ENCODE results near the gene PRELP. TPM values are rescaled to one million over a fixed set of nuclear protein-coding genes. Genes with fewer than 3 reads are reported as not detected.

Gene PRELP
- total and polyA plus RNA-seq, 9 of the 15 experiments (the other 6 are each of a cell fraction or from before 2014, with no cell fraction given) = 0.04 TPM; not detected in 8

- Histone ChIP-seq H3K79me2 (ENCODE audit: control insufficient read depth, insufficient read depth, low read length) (no peaks in the 10 kb centered on the region), H3K9ac (ENCODE audit: insufficient read depth in 1 of 2, low read depth in 2 of 2, low read length in 2 of 2) (no peak overlapping the region), H2AFZ (ENCODE audit: low read depth, low read length) (no peak overlapping the region), H3K4me3 (no peak overlapping the region), H4K20me1 (replicated peaks; ENCODE audit: control insufficient read depth, insufficient read depth, low read length) (no peaks in the 10 kb centered on the region), H3K27ac (ENCODE audit: extremely low read depth, low read depth, low read length) (no peak overlapping the region), H3K27me3 (ENCODE audit: control insufficient read depth in 2 of 2, insufficient read depth in 2 of 2, low read length in 2 of 2) (peaks cover 16 to 40% of the 10 kb centered on the region in 2 experiments; a peak in 4 of 5 replicates), H3K9me3 (replicated peaks; ENCODE audit: control insufficient read depth, insufficient read depth, low read depth, low read length) (no peaks in the 10 kb centered on the region; the same call in 1 of the 2 replicates), H3K4me1 (replicated peaks in 1 of 2; ENCODE audit: control insufficient read depth in 2 of 2, insufficient read depth in 2 of 2, low read length in 2 of 2) (no peaks in the 10 kb centered on the region), H3K4me2 (ENCODE audit: insufficient read depth, low read length) (no peak overlapping the region), H3K36me3 (ENCODE audit: control insufficient read depth, insufficient read depth, low read length) (no peaks in the 10 kb centered on the region), H3K9me1 (ENCODE audit: control insufficient read depth, insufficient read depth, low read length) (no peaks in the 10 kb centered on the region)
- CTCF ChIA-PET (ENCODE audit: low intra/inter-chr PET ratio) = interaction anchor here (4.4 kb wide), 1 partner anchor 102 kb away, joined by 27 read pairs; no protein-coding TSS in a partner anchor
- 0% methylated on average over 7 of the region's 7 CpGs for WGBS (ENCODE audit: insufficient coverage, low coverage, missing lambda C conversion rate)
- POLR2A ChIA-PET = interaction anchor here (0.6 to 1.0 kb wide), 2 partner anchors 89 to 402 kb away, joined by 3 read pairs; no protein-coding TSS in a partner anchor
- intact Hi-C loops (cut with micrococcal nuclease) (loop anchor here (5.0 kb wide), 1 partner anchor 176 kb away; no protein-coding TSS in a partner anchor), in situ Hi-C loops (cut with MboI) (loop anchor here (5.0 kb wide), 1 partner anchor 101 kb away; no protein-coding TSS in a partner anchor)
- no peak for ATAC-seq
- no TSS peak for BruUV-seq (replicated peaks)
- no peak for DNase-seq (ENCODE audit: extremely low read depth in 1 of 4, low spot score in 3 of 4)
- no peak for FAIRE-seq
- TF ChIP-seq HDAC8 (tag; IDR thresholded peaks at IDR 0.05) (no peak), PHB (CRISPR knock-in tag; IDR thresholded peaks at IDR 0.05) (no peak), POLR2G (IDR thresholded peaks at IDR 0.05; ENCODE audit: low read depth, low read length) (no peak), ZNF354B (CRISPR knock-in tag; IDR thresholded peaks at IDR 0.05) (no peak), PTBP1 (IDR thresholded peaks at IDR 0.05; ENCODE audit: low read depth, low read length) (no peak), SRF (CRISPR knock-in tag; IDR thresholded peaks at IDR 0.05) (no peak), HSF4 (CRISPR knock-in tag; IDR thresholded peaks at IDR 0.05; ENCODE audit: borderline replicate concordance) (no peak), DNMT1 (IDR thresholded peaks at IDR 0.05) (no peak), GTF2B (IDR thresholded peaks at IDR 0.05; ENCODE audit: extremely low read depth, insufficient read length) (no peak), ZBTB33 (CRISPR knock-in tag; IDR thresholded peaks at IDR 0.05) (no peak), SMARCB1 (IDR thresholded peaks at IDR 0.05; ENCODE audit: insufficient read length, low read depth) (no peak)
Measured at GRCh38 chr1:203442821-203443220, 32.8 kb upstream of the PRELP start.
